Esophagus muscularis mucosa (tissue), 2 donors: ENCODE data around the gene CLEC16A.

Source experiments
- EP300 ChIP-seq: sonication (generic); formaldehyde crosslinking; IDR thresholded peaks from one replicate; pipeline ENCODE4 v1.6.1; 2017; ENCODE audit warnings: antibody characterized with exemption
- POLR2A ChIP-seq: fragments of 450-650 bp; IDR thresholded peaks from one replicate; pipeline ENCODE4 v1.6.1; 2017; ENCODE audit warnings: antibody characterized with exemption, moderate library complexity, mild to moderate bottlenecking, low read depth

GRCh38 chr16:11231367-11231970 lies 287.1 kb downstream of the CLEC16A start:
- TF ChIP-seq POLR2A (no peak), EP300 (no peak)
